OCI-LY3 (cell line): Measurements from ENCODE around the gene CDH20.

Source experiments
- EZH2phosphoT487 ChIP-seq: fragments of 200-600 bp; shearing (Covaris generic); IDR thresholded peaks from 2 replicates; pipeline ENCODE4 v1.6.1; 2018; ENCODE audit warnings: antibody characterized with exemption, mixed run types, low read depth
- TF ChIP-seq, protein P1 (sequence below): fragments of 200-600, 300-600 bp; sonication (generic); IDR thresholded peaks from 2 replicates; pipeline ENCODE4 v1.5.1; 2014; ENCODE audit warnings: antibody characterized with exemption, low read length, low read depth

DNA sequence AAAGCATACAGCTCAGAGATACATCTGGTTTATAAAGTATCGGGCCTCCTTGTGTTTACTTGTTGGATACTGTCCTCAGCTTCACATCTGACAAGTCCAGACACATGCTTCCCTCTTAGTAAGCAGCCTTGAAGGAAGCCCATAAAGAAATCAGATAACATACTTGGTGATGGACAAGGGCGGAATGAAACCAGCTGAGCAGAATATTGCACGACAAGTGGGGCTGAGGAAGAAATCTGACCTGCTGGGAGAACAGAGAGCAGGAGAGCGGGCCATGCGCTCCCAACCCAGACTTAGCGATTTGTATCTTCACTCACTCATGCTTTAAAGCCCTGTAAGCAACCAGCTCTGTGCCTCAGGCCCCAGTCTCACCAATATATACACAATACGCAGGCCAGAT lies 208.4 kb downstream of the CDH20 start:
- TF ChIP-seq, protein P1, sequence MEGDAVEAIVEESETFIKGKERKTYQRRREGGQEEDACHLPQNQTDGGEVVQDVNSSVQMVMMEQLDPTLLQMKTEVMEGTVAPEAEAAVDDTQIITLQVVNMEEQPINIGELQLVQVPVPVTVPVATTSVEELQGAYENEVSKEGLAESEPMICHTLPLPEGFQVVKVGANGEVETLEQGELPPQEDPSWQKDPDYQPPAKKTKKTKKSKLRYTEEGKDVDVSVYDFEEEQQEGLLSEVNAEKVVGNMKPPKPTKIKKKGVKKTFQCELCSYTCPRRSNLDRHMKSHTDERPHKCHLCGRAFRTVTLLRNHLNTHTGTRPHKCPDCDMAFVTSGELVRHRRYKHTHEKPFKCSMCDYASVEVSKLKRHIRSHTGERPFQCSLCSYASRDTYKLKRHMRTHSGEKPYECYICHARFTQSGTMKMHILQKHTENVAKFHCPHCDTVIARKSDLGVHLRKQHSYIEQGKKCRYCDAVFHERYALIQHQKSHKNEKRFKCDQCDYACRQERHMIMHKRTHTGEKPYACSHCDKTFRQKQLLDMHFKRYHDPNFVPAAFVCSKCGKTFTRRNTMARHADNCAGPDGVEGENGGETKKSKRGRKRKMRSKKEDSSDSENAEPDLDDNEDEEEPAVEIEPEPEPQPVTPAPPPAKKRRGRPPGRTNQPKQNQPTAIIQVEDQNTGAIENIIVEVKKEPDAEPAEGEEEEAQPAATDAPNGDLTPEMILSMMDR, result no peak
- TF ChIP-seq EZH2phosphoT487, result no peak
